Neural cell (in vitro differentiated cells): ENCODE results near the gene ANKRD62. TPM values are rescaled to one million over a fixed set of nuclear protein-coding genes. Genes with fewer than 3 reads are reported as not detected.

Experiments used
- H2AFZ ChIP-seq: fragments of 200-600, 300-800 bp; sonication (generic), shearing (Covaris generic); 2 replicates; pipeline ENCODE4 v1.6.0; 2014; ENCODE audit warnings: low read depth, mild to moderate bottlenecking, antibody characterized with exemption, low read length, moderate library complexity
- H3F3A ChIP-seq: fragments of 200-600 bp; shearing (Covaris generic); 2 replicates; pipeline ENCODE4 v1.6.1; 2016; ENCODE audit warnings: mild to moderate bottlenecking, moderate library complexity, mixed read lengths, antibody characterized with exemption, low read length; ENCODE audit not compliant: insufficient read depth, poor library complexity, severe bottlenecking
- H3K27ac ChIP-seq: fragments of 200-600, 300-800 bp; sonication (generic), shearing (Covaris generic); 2 replicates; pipeline ENCODE4 v1.5.1; 2014; ENCODE audit warnings: mild to moderate bottlenecking, low read length, moderate library complexity
- H3K27me3 ChIP-seq: fragments of 300-800, 200-600 bp; sonication (generic), shearing (Covaris generic); 2 replicates; pipeline ENCODE4 v1.6.0; 2014; ENCODE audit warnings: mild to moderate bottlenecking, low read depth, low read length, moderate library complexity; ENCODE audit not compliant: insufficient read depth
- H3K36me3 ChIP-seq: fragments of 300-800, 200-600 bp; sonication (generic), shearing (Covaris generic); 2 replicates; pipeline ENCODE4 v1.5.1; 2014; ENCODE audit warnings: mild to moderate bottlenecking, antibody characterized with exemption, low read length, moderate library complexity; ENCODE audit not compliant: insufficient read depth
- H3K4me2 ChIP-seq: fragments of 300-800, 200-600 bp; sonication (generic), shearing (Covaris generic); 2 replicates; pipeline ENCODE4 v1.6.0; 2014; ENCODE audit warnings: mild to moderate bottlenecking, low read length
- H3K4me3 ChIP-seq: fragments of 300-800, 200-600 bp; sonication (generic), shearing (Covaris generic); 2 replicates; pipeline ENCODE4 v1.5.1; 2014; ENCODE audit warnings: mild to moderate bottlenecking, low read length, moderate library complexity
- H3K79me2 ChIP-seq: fragments of 200-600 bp; shearing (Covaris generic); replicated peaks from 2 replicates; pipeline ENCODE4 v1.6.0; 2014; ENCODE audit warnings: mild to moderate bottlenecking, low read length, moderate library complexity; ENCODE audit not compliant: insufficient read depth
- H3K9ac ChIP-seq: fragments of 300-800, 200-600 bp; sonication (generic), shearing (Covaris generic); 2 replicates; pipeline ENCODE4 v1.6.1; 2016; ENCODE audit warnings: mild to moderate bottlenecking, low read length, mixed read lengths
- H3K9me2 ChIP-seq: fragments of 200-600 bp; shearing (Covaris generic); 2 replicates; pipeline ENCODE4 v1.6.1; 2016; ENCODE audit warnings: mild to moderate bottlenecking, low read length, mixed read lengths; ENCODE audit not compliant: insufficient read depth
- H3K9me3 ChIP-seq: fragments of 200-600, 300-800 bp; sonication (generic), shearing (Covaris generic); 2 replicates; pipeline ENCODE4 v1.6.1; 2016; ENCODE audit warnings: mild to moderate bottlenecking, mixed run types, low read length, moderate library complexity, mixed read lengths
- H4K20me1 ChIP-seq: fragments of 200-600 bp; shearing (Covaris generic); 2 replicates; pipeline ENCODE4 v1.6.1; 2016; ENCODE audit warnings: mild to moderate bottlenecking, mixed run types; ENCODE audit not compliant: insufficient read depth
- EP300 ChIP-seq: fragments of 450-650 bp; conservative IDR thresholded peaks from 2 replicates; pipeline ENCODE4 v1.6.1; 2014; ENCODE audit warnings: antibody characterized with exemption, mild to moderate bottlenecking, moderate library complexity; ENCODE audit not compliant: poor library complexity, severe bottlenecking
- EZH2 ChIP-seq: fragments of 200-600, 300-800 bp; shearing (Covaris generic), sonication (generic); IDR thresholded peaks from 2 replicates; pipeline ENCODE4 v1.6.1; 2014; ENCODE audit warnings: antibody characterized with exemption, low read length, borderline replicate concordance, mild to moderate bottlenecking; ENCODE audit not compliant: insufficient read depth, poor library complexity, severe bottlenecking
- MXI1 ChIP-seq: fragments of 450-650 bp; conservative IDR thresholded peaks from 2 replicates; pipeline ENCODE4 v1.6.1; 2014; ENCODE audit warnings: antibody characterized with exemption, mild to moderate bottlenecking; ENCODE audit not compliant: poor library complexity, severe bottlenecking
- POLR2AphosphoS5 ChIP-seq: IDR thresholded peaks from 2 replicates; pipeline ENCODE4 v1.6.1; 2012
- RAD21 ChIP-seq: fragments of 450-650 bp; conservative IDR thresholded peaks from 2 replicates; pipeline ENCODE4 v1.6.1; 2014; ENCODE audit warnings: antibody characterized with exemption, mild to moderate bottlenecking, moderate library complexity
- REST ChIP-seq: IDR thresholded peaks from 2 replicates; pipeline ENCODE4 v1.6.1; 2012; ENCODE audit warnings: borderline replicate concordance
- SMC3 ChIP-seq: fragments of 450-650 bp; conservative IDR thresholded peaks from 2 replicates; pipeline ENCODE4 v1.6.1; 2014; ENCODE audit warnings: antibody characterized with exemption, mild to moderate bottlenecking, moderate library complexity; ENCODE audit not compliant: poor library complexity
- TAF1 ChIP-seq: IDR thresholded peaks from 2 replicates; pipeline ENCODE4 v1.6.1; 2012; ENCODE audit warnings: low read depth
- polyA plus RNA-seq: library from polyadenylated mRNA; depleted of rRNA; stranded (reverse); fragments of >200 nt; gene quantifications from 2 replicates; pipeline ENCODE4 v1.2.3, GENCODE V29; 2014

Gene ANKRD62
- polyA plus RNA-seq, 1 donor from 2014 or later = not detected

DNA sequence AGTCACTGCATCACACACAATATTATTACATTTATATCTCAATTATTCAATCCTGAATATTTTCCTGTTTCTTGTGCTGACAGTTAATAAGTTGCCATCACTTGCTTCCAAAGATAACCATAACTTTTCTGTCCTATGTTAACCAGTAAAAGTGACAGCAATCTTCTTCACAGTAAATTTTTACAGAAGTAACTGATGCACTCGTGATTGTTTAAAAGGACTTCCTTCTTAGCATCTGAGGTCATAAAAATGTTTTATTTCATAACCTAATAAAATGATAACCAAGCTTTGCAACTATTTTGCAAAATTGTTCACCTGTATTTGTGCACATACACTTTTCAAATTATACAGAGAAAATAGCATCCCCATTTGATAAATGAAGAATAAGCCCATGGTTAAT is 20.6 kb upstream of the ANKRD62 start:
- no peak overlapping the region for H3K9ac ChIP-seq
- no peaks in the 10 kb centered on the region for H3K9me2 ChIP-seq
- no peak overlapping the region for H3K4me3 ChIP-seq
- no peaks in the 10 kb centered on the region for H3K79me2 ChIP-seq
- H2AFZ ChIP-seq = no peak overlapping the region
- H3K9me3 ChIP-seq = no peaks in the 10 kb centered on the region
- no peak overlapping the region for H3K4me2 ChIP-seq
- TF ChIP-seq REST (no peak), EP300 (no peak), SMC3 (no peak), EZH2 (no peak), TAF1 (no peak)
- no peaks in the 10 kb centered on the region for H3K36me3 ChIP-seq
- H3K27ac ChIP-seq = no peak overlapping the region
- H3F3A ChIP-seq = no peaks in the 10 kb centered on the region
- H4K20me1 ChIP-seq = no peaks in the 10 kb centered on the region
- no peaks in the 10 kb centered on the region for H3K27me3 ChIP-seq

GRCh38 chr18:12074736-12075135 is 18.9 kb upstream of the ANKRD62 start:
- no peaks in the 10 kb centered on the region for H4K20me1 ChIP-seq
- H2AFZ ChIP-seq = no peak overlapping the region
- no peaks in the 10 kb centered on the region for H3K36me3 ChIP-seq
- TF ChIP-seq RAD21 = peak; percentile 11
- no peak for TF ChIP-seq TAF1
- no peak for TF ChIP-seq REST
- no peak for TF ChIP-seq POLR2AphosphoS5
- TF ChIP-seq MXI1 = no peak
- H3K27me3 ChIP-seq = no peaks in the 10 kb centered on the region
- no peaks in the 10 kb centered on the region for H3K9me3 ChIP-seq
- H3K79me2 ChIP-seq = no peaks in the 10 kb centered on the region
- H3K27ac ChIP-seq = no peak overlapping the region
- H3F3A ChIP-seq = no peaks in the 10 kb centered on the region
- H3K9ac ChIP-seq = no peak overlapping the region
- H3K4me3 ChIP-seq = no peak overlapping the region
- no peak overlapping the region for H3K4me2 ChIP-seq
- H3K9me2 ChIP-seq = no peaks in the 10 kb centered on the region
